Lung (tissue), 12 donors: ENCODE measurements around the gene VAT1L. TPM values are rescaled to one million over a fixed set of nuclear protein-coding genes. Genes with fewer than 3 reads are reported as not detected.

Experiments
- ATAC-seq: fragments of 200-7000 bp; cut with Tn5 transposase; one replicate; pipeline ENCODE4 v1.9.1; 2020; ENCODE audit warnings: moderate number of reproducible peaks; ENCODE audit not compliant: insufficient read depth, low FRiP score
- DNase-seq, 3 donors: peaks; one replicate each; pipeline ENCODE4 v3.0.0-alpha.2; 2013 to 2017
- H3K27ac ChIP-seq, 2 donors: one replicate each; pipeline ENCODE4 v1.5.1; 2013; ENCODE audit warnings: mild to moderate bottlenecking in 2 of 2, moderate library complexity in 2 of 2, control low read depth in 1 of 2, inconsistent platforms in 1 of 2, low read depth in 1 of 2, low read length in 1 of 2
- H3K27me3 ChIP-seq, 3 donors: one replicate each; pipeline ENCODE4 v1.5.1; 2013; ENCODE audit warnings: low read length in 2 of 3; ENCODE audit not compliant: control insufficient read depth in 3 of 3, insufficient read depth in 3 of 3
- H3K36me3 ChIP-seq, 4 donors: one replicate each; pipeline ENCODE4 v1.5.1; 2013; ENCODE audit warnings: low read length in 4 of 4, mild to moderate bottlenecking in 1 of 4, moderate library complexity in 1 of 4; ENCODE audit not compliant: control insufficient read depth in 4 of 4, insufficient read depth in 4 of 4
- H3K4me1 ChIP-seq, 5 donors: one replicate each; pipeline ENCODE4 v1.5.1; 2013; ENCODE audit warnings: low read length in 5 of 5, mild to moderate bottlenecking in 2 of 5, moderate library complexity in 1 of 5; ENCODE audit not compliant: control insufficient read depth in 5 of 5, insufficient read depth in 5 of 5
- H3K4me3 ChIP-seq: one replicate; pipeline ENCODE4 v1.5.1; 2013; ENCODE audit warnings: mild to moderate bottlenecking, control low read depth, moderate library complexity
- H3K9ac ChIP-seq, 2 donors: one replicate each; pipeline ENCODE4 v1.5.1; 2013; ENCODE audit warnings: low read length in 2 of 2, control low read depth in 1 of 2; ENCODE audit not compliant: insufficient read depth in 1 of 2
- H3K9me3 ChIP-seq, 4 donors: one replicate each; pipeline ENCODE4 v1.5.1; 2013; ENCODE audit warnings: low read length in 3 of 4, mild to moderate bottlenecking in 1 of 4, moderate library complexity in 1 of 4; ENCODE audit not compliant: control insufficient read depth in 4 of 4, insufficient read depth in 3 of 4
- CTCF ChIP-seq: IDR thresholded peaks from 2 replicates; pipeline ENCODE4 v1.5.1; 2012; ENCODE audit warnings: mild to moderate bottlenecking; ENCODE audit errors: control extremely low read depth, extremely low read depth
- WGBS, 2 donors: extraction: QIAGEN DNeasy Blood & Tissue Kit; methylation state at CpG; one replicate each; pipeline ENCODE4 v1.1.7; 2013; 5-methylcytosine and 5-hydroxymethylcytosine counted together
- polyA plus RNA-seq, 2 donors: library from polyadenylated mRNA; stranded (reverse); fragments of 200-250 nt; gene quantifications; one replicate each; pipeline ENCODE4 v1.2.1, GENCODE V29; 2013
- total RNA-seq, 2 donors: library from RNA; depleted of rRNA in 1 of 2; stranded (reverse); fragments of >200 nt in 1 of 2; gene quantifications; one replicate each; pipeline ENCODE4 v1.2.1, GENCODE V29; 2014 to 2021
- donor health status: control.
- donor health status: control.
- donor health status: Bipolar disorder and iron deficiency.
- donor health status: healthy.
- donor health status: DM: yes; HTN: yes; CAD: no.

Gene VAT1L
- total and polyA plus RNA-seq, 4 donors, result 0.14 to 3.3 (median 0.26) TPM

GRCh38 chr16:77898671-77899211 lies 110.4 kb downstream of the VAT1L start:
- 62 to 71% methylated on average over 2 of the region's 2 CpGs for WGBS, 2 donors
- Histone ChIP-seq H3K9ac (no peak overlapping the region), H3K27ac (no peak overlapping the region), H3K27me3 (no peaks in the 10 kb centered on the region), H3K9me3 (peaks cover 0 to 1% (median 0%) of the 10 kb centered on the region in 4 donors), H3K4me3 (no peak overlapping the region), H3K36me3 (no peaks in the 10 kb centered on the region), H3K4me1 (peaks cover 0 to 35% (median 6%) of the 10 kb centered on the region in 5 donors)
- DNase-seq (peak; percentile 18 to 59 (median 52)), ATAC-seq (no peak)
- TF ChIP-seq CTCF, result no peak

- Histone ChIP-seq H3K27me3 (no peaks in the 10 kb centered on the region), H3K27ac (no peak overlapping the region), H3K9me3 (peaks cover 0 to 1% (median 0%) of the 10 kb centered on the region in 4 donors), H3K9ac (no peak overlapping the region), H3K4me1 (peaks cover 0 to 30% (median 6%) of the 10 kb centered on the region in 5 donors), H3K36me3 (no peaks in the 10 kb centered on the region), H3K4me3 (peak overlapping the region; percentile 6)
- WGBS, 2 donors, result 89 to 91% methylated on average over 3 of the region's 3 CpGs
- TF ChIP-seq CTCF, result no peak
- DNase-seq (no peak), ATAC-seq (no peak)
These were observed 111.1 kb downstream of the VAT1L start for GRCh38 chr16:77899416-77899815.

GRCh38 chr16:77905374-77905920 lies 117.1 kb downstream of the VAT1L start:
- no peaks in the 10 kb centered on the region for H3K9me3 ChIP-seq
- no peaks in the 10 kb centered on the region for H3K36me3 ChIP-seq
- DNase-seq (no peak), ATAC-seq (no peak)
- TF ChIP-seq CTCF, result no peak
- no peak overlapping the region for H3K4me3 ChIP-seq
- H3K4me1 ChIP-seq, result peaks cover 0 to 9% (median 0%) of the 10 kb centered on the region in 5 donors
- no peak overlapping the region for H3K9ac ChIP-seq
- no peak overlapping the region for H3K27ac ChIP-seq
- no peaks in the 10 kb centered on the region for H3K27me3 ChIP-seq
- WGBS, 2 donors, result 81 to 87% methylated on average over 7 of the region's 7 CpGs
